Fibroblast of the aortic adventitia (primary cell): ENCODE data around the gene SMYD1. TPM values are rescaled to one million over a fixed set of nuclear protein-coding genes. Genes with fewer than 3 reads are reported as not detected.
A peak's percentile ranks its signal among the peaks of the same experiment; 100 is the strongest.
"Not testable (repeated sequence)": the region's sequence is repeated elsewhere in the genome, so short reads cannot be mapped to it uniquely, and the experiment has no call there.

Experiments used
- DNase-seq: peaks from one replicate; pipeline ENCODE4 v3.0.0-alpha.2; 2010; ENCODE audit warnings: low read depth
- H3K4me3 ChIP-seq: 2 replicates; pipeline ENCODE4 v1.5.1; 2011; ENCODE audit warnings: low read depth, mild to moderate bottlenecking, control low read depth, low read length, moderate library complexity
- total RNA-seq: library from RNA; depleted of rRNA; stranded (reverse); fragments of >200 nt; gene quantifications from 2 replicates; pipeline ENCODE4 v1.2.3, GENCODE V29; 2012; ENCODE audit warnings: low replicate concordance
- TF ChIP-seq, protein P1 (sequence below): IDR thresholded peaks from 2 replicates; pipeline ENCODE4 v1.5.1; 2011; ENCODE audit warnings: mild to moderate bottlenecking, low read length, control low read depth, inconsistent platforms; ENCODE audit not compliant: insufficient read depth

Gene SMYD1
- total RNA-seq, 1 donor = not detected

GRCh38 chr2:88028931-88029330 is 38.7 kb upstream of the SMYD1 start:
- DNase-seq = no peak
- TF ChIP-seq, protein P1, sequence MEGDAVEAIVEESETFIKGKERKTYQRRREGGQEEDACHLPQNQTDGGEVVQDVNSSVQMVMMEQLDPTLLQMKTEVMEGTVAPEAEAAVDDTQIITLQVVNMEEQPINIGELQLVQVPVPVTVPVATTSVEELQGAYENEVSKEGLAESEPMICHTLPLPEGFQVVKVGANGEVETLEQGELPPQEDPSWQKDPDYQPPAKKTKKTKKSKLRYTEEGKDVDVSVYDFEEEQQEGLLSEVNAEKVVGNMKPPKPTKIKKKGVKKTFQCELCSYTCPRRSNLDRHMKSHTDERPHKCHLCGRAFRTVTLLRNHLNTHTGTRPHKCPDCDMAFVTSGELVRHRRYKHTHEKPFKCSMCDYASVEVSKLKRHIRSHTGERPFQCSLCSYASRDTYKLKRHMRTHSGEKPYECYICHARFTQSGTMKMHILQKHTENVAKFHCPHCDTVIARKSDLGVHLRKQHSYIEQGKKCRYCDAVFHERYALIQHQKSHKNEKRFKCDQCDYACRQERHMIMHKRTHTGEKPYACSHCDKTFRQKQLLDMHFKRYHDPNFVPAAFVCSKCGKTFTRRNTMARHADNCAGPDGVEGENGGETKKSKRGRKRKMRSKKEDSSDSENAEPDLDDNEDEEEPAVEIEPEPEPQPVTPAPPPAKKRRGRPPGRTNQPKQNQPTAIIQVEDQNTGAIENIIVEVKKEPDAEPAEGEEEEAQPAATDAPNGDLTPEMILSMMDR = no peak
- no peak overlapping the region for H3K4me3 ChIP-seq

GRCh38 chr2:88032070-88032702 is 35.4 kb upstream of the SMYD1 start:
- DNase-seq = no peak
- TF ChIP-seq, protein P1 = no peak
- H3K4me3 ChIP-seq = no peak overlapping the region

- no peak for DNase-seq
- H3K4me3 ChIP-seq = no peak overlapping the region
- TF ChIP-seq, protein P1 = no peak
Measured at GRCh38 chr2:88036182-88036581, 31.4 kb upstream of the SMYD1 start.

- H3K4me3 ChIP-seq = no peak overlapping the region
- no peak for DNase-seq
- TF ChIP-seq, protein P1 = no peak
Measured at GRCh38 chr2:88036606-88037005, 31.0 kb upstream of the SMYD1 start.

DNA sequence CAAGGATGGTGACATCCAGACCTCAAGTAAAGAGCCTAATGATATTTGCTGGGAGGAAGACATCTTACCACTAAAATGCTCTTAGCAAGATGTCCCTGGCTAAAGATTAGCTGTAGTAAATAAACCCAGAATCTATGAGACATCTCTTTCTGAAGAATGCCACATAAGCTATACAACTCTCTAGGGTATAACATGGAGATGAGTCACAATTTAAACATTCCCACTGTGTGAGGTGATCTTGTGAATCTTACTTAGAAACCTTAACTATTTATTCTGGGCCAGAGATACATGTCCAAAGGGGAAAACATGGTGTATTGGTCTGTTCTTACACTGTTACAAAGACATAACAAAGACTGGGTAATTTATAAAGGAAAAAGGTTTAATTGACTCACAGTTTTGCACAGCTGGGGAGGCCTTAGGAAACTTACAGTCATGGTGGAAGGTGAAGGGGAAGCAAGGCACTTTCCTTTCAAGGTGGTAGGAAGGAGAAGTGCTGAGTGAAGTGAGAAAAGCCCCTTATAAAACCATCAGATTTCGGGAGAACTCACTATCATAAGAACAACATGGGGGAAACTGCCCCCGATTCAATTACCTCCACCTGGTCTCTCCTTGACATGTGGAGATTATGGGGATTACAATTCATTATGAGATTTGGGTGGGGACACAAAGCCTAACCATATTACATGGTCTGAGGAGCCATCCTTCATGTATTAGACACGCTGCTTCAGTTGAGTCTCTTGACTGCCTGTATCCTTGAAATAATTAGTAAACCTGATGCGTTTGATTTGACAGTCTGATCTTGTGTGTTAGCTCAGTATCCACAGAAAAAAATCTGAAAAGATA is 29.1 kb upstream of the SMYD1 start:
- TF ChIP-seq, protein P1 = no peak
- H3K4me3 ChIP-seq = no peak overlapping the region
- DNase-seq = peak; percentile 82

DNA sequence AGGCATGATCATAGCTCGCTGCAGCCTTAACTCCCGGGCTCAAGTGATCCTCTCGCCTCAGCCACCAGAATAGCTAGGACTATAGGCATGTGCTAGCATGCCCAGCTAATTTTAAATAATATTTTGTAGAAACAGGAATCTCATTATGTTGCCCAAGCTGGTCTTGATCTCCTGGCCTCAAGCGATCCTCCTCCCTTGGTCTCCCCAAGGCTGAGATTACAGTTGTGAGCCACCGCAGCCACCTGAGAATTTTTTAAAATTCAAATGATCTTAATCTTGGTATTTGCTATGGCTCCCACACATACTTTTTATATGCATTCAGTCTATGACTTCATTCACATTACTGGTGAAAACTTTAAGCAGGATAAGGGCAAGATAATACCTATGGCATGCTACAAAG is 25.1 kb upstream of the SMYD1 start:
- DNase-seq = no peak
- no peak overlapping the region for H3K4me3 ChIP-seq
- TF ChIP-seq, protein P1 = no peak

- not testable (repeated sequence) for H3K4me3 ChIP-seq, DNase-seq
Measured at GRCh38 chr2:88045561-88045960, 22.1 kb upstream of the SMYD1 start.
